Loucy (cell line): ENCODE results near the gene NAALADL2.

Source experiments
- CTCF ChIP-seq: fragments of 200-600 bp; sonication (generic); conservative IDR thresholded peaks from 2 replicates; pipeline ENCODE4 v1.5.1; 2014; ENCODE audit warnings: mild to moderate bottlenecking, antibody characterized with exemption, low read length
- EZH2phosphoT487 ChIP-seq: fragments of 200-600 bp; IDR thresholded peaks from 2 replicates; pipeline ENCODE4 v1.6.1; 2018; ENCODE audit warnings: antibody characterized with exemption, mild to moderate bottlenecking, moderate library complexity, borderline replicate concordance

- TF ChIP-seq CTCF (no peak), EZH2phosphoT487 (no peak)
Measured at GRCh38 chr3:175342196-175342595, 483.1 kb downstream of the NAALADL2 start.
